GM21529 (cell line): ENCODE measurements around the gene CREB5.
"Not testable (repeated sequence)": the region's sequence is repeated elsewhere in the genome, so short reads cannot be mapped to it uniquely, and the experiment has no call there.

Experiments used
- ATAC-seq: cut with Tn5 transposase; IDR thresholded peaks from one replicate; pipeline ENCODE4 v1.9.1; 2021; ENCODE audit not compliant: unreplicated experiment

Gene CREB5, protein sequence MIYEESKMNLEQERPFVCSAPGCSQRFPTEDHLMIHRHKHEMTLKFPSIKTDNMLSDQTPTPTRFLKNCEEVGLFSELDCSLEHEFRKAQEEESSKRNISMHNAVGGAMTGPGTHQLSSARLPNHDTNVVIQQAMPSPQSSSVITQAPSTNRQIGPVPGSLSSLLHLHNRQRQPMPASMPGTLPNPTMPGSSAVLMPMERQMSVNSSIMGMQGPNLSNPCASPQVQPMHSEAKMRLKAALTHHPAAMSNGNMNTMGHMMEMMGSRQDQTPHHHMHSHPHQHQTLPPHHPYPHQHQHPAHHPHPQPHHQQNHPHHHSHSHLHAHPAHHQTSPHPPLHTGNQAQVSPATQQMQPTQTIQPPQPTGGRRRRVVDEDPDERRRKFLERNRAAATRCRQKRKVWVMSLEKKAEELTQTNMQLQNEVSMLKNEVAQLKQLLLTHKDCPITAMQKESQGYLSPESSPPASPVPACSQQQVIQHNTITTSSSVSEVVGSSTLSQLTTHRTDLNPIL

DNA sequence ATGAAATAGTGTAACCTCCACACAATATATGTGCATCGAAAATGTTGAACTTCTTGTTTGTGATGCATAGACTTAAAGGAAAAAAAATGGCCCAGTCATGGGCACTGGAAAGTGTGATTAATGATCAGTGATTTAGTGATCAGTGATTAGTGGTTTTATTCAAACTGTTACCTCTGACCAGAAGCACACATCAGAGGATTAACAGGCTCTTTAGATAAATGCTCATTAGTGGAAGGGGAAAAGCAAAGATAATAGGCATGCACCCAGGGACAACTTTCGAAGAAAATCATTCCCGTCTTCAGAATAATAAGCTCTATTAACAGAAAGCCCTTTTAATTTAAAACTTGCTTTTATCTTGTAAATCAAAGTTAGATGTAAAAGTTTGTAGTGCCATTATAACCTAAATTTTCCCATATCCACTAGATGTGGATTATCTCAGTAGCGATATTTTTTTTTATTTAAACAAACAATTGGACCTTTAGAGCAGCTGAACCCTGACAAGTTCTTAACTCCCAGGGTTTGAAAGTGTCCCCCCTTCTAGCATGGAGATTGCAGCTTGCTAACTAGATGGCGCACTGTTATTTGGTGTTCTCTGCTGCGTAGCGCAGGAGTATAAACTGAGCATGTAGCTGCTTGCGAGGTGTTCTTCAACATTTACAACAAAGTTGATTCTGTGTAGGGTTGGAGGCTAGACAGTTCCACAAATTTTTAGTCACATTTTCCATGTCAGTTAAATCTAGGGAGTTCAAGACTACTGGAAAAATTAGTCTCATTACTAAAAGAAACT lies at the start of gene CREB5:
Gene CREB5, plus strand, starts transcription at position 643 of the 787 bp plus-strand sequence. CDS start 397 bp downstream, outside the sequence.
- ATAC-seq, result no peak

DNA sequence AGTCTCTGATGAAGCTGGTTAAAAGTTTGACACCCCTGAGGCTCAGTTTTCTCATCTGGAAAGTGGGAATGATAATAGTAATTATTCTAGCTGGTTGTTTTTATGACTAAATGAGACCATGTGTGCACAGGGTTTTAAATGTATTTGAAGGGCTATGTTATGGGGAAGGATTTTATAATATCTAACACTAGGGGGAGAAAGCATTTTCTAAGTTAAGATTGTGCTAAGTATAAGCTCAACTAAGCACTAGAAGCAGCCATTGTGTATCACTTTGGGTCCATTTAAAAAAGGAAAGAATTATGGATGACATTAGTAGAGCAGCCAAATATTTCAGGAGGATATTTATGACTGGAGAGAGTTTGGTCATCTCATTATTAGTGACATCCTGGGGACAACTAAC lies 49.5 kb upstream of the CREB5 start:
- ATAC-seq, result no peak

DNA sequence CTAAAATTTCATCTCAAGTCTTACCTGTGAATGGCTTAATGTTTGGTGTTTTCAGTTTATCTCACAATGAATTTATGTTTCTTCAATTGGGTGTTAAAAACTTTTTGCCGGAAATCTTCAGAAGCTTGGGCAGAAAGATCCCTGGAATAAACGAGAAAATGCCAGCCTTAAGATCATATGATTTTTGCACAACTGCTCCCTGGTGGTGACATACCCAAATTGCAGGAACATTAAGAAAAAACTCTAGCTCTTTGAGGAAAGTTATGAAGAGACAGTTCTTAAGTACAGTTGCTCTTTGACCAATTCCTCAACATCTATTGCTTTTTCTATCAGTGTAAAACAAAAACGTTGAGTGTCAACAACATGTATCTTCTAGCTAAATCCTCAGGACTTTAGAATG lies 48.2 kb upstream of the CREB5 start:
- ATAC-seq, result no peak

DNA sequence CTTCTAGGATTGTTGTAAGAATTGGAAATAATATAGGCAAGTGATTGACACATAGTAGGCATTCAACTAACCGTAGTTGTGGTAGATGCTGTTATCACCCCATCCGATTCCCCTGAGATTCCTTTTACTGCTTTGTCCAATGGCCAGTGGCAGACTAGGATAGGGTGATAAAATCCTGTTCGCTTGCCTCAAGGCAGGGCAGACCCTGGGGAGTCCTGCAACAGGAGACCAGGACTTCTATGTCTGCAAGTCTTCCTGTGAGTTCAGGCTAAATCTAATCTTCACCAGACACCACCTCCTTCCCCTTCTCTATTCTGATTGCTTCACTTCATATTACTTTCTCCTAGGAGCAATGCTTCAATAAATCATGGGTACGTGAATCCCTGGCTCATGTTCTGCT lies 42.8 kb upstream of the CREB5 start:
- ATAC-seq, result no peak

DNA sequence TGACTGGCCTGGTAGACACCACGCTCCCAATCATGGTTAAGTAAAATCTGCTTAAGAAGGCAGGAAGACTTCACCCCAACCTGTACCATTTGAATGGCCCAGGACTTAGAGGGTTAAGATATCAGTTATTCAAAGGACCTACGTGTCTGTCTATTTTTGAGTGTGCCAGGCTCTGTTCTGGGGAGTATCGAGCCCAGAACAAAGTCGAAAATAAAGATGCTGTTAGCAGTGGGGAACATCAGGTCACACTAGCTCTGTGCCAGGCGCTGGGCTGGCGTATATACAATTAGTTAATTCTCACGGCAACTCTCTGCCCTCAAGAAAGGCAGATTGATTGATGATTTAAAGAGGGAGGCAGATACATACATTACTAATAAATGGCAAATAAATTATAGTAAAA lies 40.5 kb upstream of the CREB5 start:
- ATAC-seq, result no peak

DNA sequence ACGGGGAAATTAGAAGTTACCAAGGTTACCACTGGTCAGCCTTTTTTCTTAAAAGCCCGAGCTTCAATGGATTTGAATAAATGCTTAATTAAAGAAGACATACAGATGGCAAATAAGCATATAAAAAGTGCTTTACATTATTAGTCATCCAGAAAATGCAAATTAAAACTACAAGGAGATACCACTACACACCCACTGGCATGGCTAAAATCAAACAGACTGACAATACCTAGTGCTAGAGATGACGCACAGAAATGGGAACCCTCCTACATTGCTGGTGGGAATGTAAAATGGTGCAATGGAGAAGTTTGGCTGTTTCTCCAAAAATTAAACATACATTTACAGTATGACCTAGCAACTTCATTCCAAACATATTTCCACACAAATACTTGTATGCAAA lies 38.3 kb upstream of the CREB5 start:
- ATAC-seq, result no peak

DNA sequence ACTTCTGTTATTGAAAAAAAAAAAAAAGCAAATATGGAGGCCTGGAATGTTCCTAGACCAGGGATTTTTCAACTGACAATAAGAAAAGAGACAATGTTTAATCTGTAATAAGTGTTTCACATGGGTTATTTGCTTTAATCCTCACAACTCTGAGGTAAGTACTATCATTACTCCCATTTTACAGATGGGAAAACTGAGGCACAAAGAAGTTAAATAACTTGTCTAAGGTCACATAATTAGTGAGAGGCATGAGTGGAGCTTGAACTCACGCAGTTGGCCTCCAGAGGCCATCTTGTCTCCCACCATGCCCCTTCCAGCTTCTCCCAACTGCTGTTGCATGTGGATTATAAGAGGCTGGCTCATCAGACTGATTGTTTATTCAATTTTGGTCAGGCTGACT lies 36.6 kb upstream of the CREB5 start:
- no peak for ATAC-seq

DNA sequence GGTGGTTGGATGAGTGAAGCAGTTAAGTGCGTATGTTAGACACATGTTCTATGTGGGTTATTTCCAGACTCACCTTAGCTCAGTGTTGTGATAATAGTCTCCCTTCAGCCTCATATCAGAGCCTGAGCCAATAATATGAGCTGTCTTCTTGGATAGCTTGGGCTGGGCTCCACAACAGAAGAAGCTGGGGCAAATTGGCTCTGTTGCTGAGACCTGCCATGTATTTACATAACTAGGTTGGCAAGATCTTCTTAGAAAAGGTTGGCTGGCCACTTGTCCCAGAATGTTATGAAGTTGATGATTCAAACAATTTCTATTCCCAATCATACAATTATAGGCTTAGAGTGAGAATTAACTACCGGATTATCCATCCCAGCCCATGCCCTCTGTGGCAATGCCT lies 35.7 kb upstream of the CREB5 start:
- no peak for ATAC-seq

DNA sequence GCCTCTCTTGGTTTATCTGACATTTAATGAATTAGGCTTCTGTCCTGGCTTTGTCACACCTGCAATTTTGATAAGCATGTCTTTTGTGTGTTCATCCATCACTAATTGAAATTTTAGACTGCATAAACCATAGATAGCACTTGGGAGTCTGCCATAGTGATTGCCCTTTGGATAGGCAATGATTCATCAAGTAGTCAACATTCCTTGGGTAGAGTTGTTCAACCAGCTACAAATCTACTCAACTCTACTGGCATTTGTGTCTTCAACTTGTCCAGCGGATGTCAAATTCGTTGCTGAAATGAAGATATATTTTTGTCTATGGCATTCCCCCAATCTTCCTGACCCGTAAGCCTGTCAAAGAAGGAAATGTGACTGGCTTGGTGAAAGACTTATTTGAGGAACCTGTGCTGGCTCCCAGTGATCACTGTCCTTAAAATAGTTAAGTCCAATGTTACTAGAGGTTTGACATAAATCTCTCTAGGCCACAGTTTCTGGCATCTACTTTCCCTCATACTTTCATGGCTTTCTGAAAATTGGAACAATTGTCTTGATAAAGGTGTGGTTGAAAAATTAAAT lies 33.7 kb upstream of the CREB5 start:
- no peak for ATAC-seq

DNA sequence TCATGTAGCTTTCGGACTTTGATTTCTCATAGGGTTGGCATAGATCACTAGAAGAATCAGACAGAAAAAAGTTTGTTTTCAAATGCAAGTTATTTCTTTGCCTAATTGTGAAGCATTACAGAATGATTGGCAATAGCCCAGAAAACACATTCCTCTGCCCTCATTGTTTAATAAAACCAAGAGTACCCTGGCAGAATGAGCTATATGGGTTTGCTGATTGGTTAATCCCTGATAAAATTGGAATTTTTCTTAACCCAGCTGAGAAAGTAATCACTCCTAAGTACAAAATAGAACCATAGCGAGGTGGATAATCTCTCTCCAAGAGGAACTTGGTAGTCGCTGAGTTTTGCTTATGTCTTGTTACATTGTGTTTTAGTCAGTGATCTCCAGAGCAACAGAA lies 30.9 kb upstream of the CREB5 start:
- ATAC-seq, result no peak

DNA sequence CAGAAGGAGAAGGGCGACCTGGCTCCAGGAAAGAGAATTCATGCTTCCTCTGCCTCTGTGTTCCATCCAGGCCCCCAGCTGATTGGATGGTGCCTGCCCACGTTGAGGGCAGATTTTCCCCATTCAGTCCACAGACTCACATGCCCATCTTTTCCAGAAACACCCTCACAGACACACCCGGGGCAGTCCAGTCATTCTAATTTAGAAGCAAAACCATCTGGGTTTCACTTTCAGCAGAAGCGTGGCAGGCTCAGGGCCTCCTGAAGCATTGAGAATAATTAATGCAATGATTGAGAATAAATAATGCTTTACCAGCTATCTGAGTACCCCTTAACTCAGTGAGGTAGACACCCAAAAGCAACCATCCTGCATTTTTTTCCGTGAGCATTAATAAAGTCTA lies 30.2 kb upstream of the CREB5 start:
- ATAC-seq, result no peak

DNA sequence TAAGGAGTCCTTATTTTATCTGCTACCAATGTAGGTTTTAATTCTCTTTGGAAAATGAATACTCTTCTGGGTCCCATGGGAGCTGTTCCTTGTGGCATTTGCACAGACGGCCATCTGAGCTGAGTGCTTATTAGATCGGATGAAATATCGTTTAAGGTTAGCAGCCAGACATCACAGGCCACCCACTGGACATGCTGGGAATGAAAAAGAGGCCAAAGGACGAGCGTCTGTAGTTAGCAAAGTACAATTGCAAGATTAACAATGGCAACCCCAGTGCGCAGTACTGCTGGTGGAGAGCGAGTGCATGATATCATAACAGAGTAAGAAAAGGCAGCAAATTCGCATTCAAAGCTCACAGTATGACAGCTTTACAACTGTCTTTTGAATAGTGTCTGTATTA lies 28.3 kb upstream of the CREB5 start:
- no peak for ATAC-seq

DNA sequence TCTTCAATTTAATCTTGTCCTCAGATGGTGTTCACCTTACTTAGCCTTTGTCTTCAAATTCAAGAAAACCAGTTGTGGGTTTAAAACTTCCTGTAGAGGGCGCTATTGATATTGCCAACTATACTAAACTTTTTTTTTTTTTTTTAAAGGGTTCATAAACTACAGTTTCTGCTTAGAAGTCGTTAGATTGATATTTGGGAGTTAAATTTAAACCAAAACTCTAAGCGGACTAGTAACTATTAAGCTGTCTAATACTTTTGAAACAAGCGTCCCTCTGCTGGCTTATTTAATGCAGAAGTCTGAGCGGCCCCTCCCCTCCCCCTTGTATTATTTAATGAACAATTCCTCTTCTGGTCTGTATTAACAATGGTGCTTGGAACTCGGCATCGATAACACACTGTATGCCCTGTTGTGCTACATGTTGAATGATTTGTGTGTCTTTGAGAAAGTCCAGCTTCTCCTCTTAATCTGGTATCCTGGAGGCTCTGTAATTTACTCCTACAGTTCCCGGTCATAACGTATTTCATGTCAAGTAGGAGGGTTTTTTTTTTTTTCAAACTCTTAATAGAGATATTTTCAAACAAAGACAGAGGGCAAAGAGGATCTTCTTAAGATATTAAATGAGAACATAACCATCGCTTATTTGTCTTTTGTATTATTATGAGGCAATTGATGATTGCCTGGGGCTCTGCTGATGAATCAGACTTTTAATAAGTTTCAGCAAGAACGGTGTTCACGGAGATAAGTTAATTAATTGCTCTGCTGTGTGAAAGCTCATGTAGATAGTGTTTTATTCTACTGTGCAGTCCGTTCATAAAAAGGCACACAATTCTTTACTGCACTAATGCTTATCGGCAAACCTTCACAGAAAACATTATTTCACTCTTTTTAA lies 22.6 kb upstream of the CREB5 start:
- no peak for ATAC-seq

DNA sequence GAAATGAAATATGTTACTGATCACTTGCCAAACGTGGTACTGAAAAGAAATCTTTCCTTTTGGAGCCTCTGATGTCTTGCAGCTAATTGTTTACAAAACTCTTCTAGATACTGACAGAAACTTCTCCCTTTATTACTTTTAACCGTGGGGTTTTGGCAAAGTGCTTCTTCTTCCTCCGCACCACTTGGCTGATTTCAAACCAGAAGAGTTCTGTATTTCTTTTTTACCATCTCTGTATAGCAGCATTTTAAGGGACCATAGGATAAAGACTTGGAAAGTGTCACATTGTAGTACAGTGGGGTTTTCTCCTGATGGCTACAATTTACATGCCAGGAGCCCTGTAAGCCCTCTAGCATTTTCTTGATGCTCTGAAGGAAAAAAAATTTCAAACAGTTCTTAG lies 21.9 kb upstream of the CREB5 start:
- ATAC-seq, result no peak

DNA sequence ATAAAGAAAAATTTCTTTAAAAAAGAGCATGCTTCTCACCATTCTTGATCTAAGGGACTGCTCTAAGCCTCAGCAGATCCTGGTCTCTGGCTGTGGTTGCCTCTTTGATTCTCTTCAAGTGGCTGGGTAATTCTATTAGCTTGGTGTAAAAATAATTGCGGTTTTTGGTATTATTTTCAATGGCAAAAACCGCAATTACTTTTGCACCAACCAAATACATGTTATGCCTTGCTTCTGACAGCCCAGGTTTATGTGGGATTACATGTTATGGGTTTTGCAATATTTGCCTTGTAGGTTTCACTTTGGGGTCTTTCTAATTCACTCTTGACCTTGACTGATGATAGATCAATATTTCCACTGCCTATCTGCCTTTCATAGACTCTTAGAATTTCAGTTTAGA lies 20.0 kb upstream of the CREB5 start:
- no peak for ATAC-seq

DNA sequence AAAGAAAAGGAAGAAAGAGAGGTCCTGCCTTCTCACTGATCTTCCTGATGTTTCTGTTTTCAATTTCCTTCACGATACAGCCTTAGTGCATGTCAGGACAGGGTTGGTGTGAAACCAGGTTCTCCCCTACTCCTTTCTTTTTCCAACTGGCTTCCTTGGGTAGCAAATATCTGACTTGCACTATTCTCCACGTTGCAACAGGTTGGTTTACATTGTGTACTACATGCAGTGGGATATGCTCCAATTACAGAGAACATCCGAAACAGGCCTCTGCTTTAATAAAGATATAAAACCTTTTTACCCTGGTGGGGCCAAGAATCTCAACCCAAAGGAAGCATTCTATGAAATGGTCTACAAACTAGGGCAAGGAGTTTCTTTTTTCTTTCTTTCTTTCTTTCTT lies 16.9 kb upstream of the CREB5 start:
- no peak for ATAC-seq

DNA sequence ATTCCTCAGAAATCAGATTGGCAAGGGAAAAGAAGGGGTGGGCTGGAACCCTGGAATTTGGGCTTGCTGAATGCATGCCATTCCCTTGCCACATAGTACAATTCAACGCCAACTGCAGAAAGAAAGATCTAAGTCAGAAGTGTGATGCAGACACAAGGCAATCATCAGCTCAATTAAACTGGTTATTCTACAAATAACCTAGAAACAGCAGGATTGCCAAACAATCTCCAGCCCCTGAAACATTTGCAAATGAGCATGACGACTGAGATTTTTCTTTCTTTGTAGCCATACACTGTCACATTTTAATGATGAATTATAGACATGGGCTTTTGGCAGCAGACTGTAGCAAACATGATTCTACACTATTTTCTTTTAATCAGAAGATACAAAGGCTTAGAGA lies 16.5 kb upstream of the CREB5 start:
- no peak for ATAC-seq

DNA sequence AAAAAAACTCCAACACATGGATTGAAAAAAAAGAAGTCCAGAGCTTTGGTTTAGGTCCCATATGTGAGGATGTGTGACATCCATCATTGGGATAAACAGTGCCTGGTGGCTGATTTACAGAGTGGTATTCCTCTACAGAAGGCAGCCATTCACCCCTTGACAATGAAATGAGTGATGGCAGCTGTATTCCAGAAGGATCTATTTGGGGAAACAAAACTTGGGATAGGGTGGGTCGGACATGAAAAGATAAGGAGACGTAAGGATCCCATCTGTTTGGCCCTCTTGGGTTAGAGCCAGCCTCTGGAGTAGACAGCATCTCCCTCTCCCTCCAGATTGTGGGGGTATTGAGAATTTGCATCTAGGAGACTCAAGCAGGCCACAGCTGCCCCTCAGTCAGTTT lies 15.2 kb upstream of the CREB5 start:
- ATAC-seq, result no peak

DNA sequence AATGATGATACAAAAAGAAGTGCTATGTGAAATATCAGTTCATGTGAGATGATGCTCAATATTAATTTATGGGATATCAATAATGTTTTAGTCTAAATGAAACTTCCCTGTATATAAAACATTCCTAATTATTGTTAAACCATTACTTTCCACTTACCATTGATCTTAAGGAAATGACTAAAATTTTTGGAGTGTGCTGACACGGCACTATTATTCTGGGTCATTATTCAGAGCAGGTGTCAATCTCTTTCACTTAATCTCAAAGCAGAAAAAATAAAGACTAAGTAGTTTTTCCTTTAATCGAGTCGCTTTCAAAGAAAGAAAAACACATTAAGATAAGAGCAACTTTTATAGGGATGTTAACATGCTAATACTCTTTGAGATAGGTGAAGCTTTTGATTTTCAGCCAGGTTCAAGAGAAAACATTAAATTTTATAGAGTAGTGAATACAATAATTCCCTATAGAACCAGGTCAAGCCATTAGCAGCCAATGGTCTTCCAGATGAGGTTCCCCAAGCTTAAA lies 11.4 kb upstream of the CREB5 start:
- no peak for ATAC-seq

DNA sequence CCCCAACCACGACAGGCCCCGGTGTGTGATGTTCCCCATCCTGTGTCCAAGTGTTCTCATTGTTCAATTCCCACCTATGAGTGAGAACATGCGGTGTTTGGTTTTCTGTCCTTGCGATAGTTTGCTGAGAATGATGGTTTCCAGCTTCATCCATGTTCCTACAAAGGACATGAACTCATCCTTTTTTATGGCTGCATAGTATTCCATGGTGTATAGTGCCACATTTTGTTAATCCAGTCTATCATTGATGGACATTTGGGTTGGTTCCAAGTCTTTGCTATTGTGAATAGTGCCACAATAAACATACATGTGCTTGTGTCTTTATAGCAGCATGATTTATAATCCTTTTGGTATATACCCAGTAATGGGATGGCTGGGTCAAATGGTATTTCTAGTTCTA lies 10.8 kb upstream of the CREB5 start:
- not testable (repeated sequence) for ATAC-seq

DNA sequence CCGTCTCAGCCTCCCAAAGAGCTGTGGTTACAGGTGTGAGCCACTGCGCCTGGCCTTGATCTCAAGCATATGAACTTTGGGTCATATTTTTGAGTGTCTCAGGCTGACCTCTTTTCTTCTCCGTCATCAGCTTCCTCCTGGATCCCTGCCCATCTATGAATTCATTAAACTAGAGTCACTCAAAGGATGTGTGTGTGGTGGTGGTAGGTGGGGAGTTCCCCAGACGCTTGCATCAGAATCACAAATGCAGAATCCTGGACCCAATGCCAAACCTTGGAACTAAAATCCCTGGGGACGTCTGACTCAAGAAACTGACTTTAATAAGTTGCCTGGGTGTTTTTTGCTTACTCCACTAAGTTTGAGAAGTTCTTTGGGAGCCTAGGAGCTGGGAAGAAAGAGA lies 6.7 kb upstream of the CREB5 start:
- no peak for ATAC-seq
